Endothelial cell of umbilical vein (primary cell): ENCODE results near the gene KATNAL2. TPM values are rescaled to one million over a fixed set of nuclear protein-coding genes. Genes with fewer than 3 reads are reported as not detected.

Experiments
- BruUV-seq: library from RNA; stranded (reverse); fragments of 400-500 nt; replicated peaks from 2 replicates; lab custom pipeline; 2021; lab: Mats Ljungman, UMichigan
- CTCF ChIA-PET: fragments of 300-600, 350-600 bp; sonication (Branson Sonifier 250); formaldehyde crosslinking; loops from one replicate; lab custom pipeline; 2021; ENCODE audit warnings: antibody characterized with exemption, inconsistent platforms; lab: Charles Lee
- POLR2A ChIA-PET: fragments of 300-600, 350-600 bp; sonication (Branson Sonifier 250); formaldehyde crosslinking; loops from one replicate; lab custom pipeline; 2021; ENCODE audit warnings: antibody characterized with exemption, inconsistent platforms; lab: Charles Lee
- DNase-seq: peaks from one replicate; pipeline ENCODE4 v3.0.0-alpha.2; 2011; ENCODE audit warnings: low read depth, low spot score
- FAIRE-seq: peaks from 2 replicates; lab custom pipeline; 2011; peaks lifted over from hg19 to GRCh38; lab: Jason Lieb, UNC
- H2AFZ ChIP-seq: 2 replicates; pipeline ENCODE4 v1.6.0; 2012; ENCODE audit warnings: low read depth, low read length, control low read depth, inconsistent platforms
- H3K27ac ChIP-seq: 2 replicates; pipeline ENCODE4 v1.5.1; 2011; ENCODE audit warnings: low read depth, mild to moderate bottlenecking, control low read depth, low read length, moderate library complexity; ENCODE audit not compliant: insufficient read depth
- H3K27me3 ChIP-seq, 2 experiments: 2 replicates each; pipeline versions ENCODE4 v1.6.0 to v1.6.1; 2011; ENCODE audit warnings: low read length in 2 of 2, mixed read lengths in 1 of 2; ENCODE audit not compliant: control insufficient read depth in 2 of 2, insufficient read depth in 2 of 2
- H3K36me3 ChIP-seq, 2 experiments: 2 replicates in 1 of 2; 3 replicates in 1 of 2; pipeline ENCODE4 v1.5.1; 2011; ENCODE audit warnings: low read length in 2 of 2, mild to moderate bottlenecking in 1 of 2, moderate library complexity in 1 of 2; ENCODE audit not compliant: control insufficient read depth in 2 of 2, insufficient read depth in 2 of 2; ENCODE audit errors: extremely low read depth in 1 of 2
- H3K4me1 ChIP-seq: 3 replicates; pipeline ENCODE4 v1.5.1; 2011; ENCODE audit warnings: mild to moderate bottlenecking, low read length; ENCODE audit not compliant: control insufficient read depth, insufficient read depth; ENCODE audit errors: extremely low read depth
- H3K4me2 ChIP-seq: 2 replicates; pipeline ENCODE4 v1.6.1; 2011; ENCODE audit warnings: low read length, control low read depth, mixed read lengths; ENCODE audit not compliant: insufficient read depth
- H3K4me3 ChIP-seq, 3 experiments: fragments of 200-600 bp in 1 of 3; sonication (generic), shearing (Covaris generic) in 1 of 3; replicated peaks in 1 of 3; 2 replicates each; pipeline ENCODE4 v1.5.1; 2011 to 2016; ENCODE audit warnings: control low read depth in 3 of 3, low read length in 3 of 3, mild to moderate bottlenecking in 2 of 3, inconsistent platforms in 1 of 3, low read depth in 1 of 3, moderate library complexity in 1 of 3; ENCODE audit not compliant: insufficient read depth in 1 of 3
- H3K79me2 ChIP-seq: 2 replicates; pipeline ENCODE4 v1.6.0; 2012; ENCODE audit warnings: low read length, inconsistent platforms; ENCODE audit not compliant: control insufficient read depth, insufficient read depth
- H3K9ac ChIP-seq: replicated peaks from 2 replicates; pipeline ENCODE3; 2011; ENCODE audit warnings: low read length, control low read depth; ENCODE audit not compliant: insufficient read depth; ENCODE audit errors: extremely low read depth
- H3K9me1 ChIP-seq: replicated peaks from 3 replicates; pipeline ENCODE4 v1.6.0; 2011; ENCODE audit warnings: mild to moderate bottlenecking, low read length; ENCODE audit not compliant: control insufficient read depth, insufficient read depth; ENCODE audit errors: extremely low read depth
- H3K9me3 ChIP-seq: replicated peaks from 2 replicates; pipeline ENCODE4 v1.5.1; 2012; ENCODE audit warnings: low read length, inconsistent platforms; ENCODE audit not compliant: control insufficient read depth, insufficient read depth
- H4K20me1 ChIP-seq: replicated peaks from 2 replicates; pipeline ENCODE3; 2011; ENCODE audit warnings: mild to moderate bottlenecking, low read length; ENCODE audit not compliant: control insufficient read depth, insufficient read depth; ENCODE audit errors: extremely low read depth
- EZH2 ChIP-seq: IDR thresholded peaks from 2 replicates; pipeline ENCODE4 v1.6.1; 2012; ENCODE audit warnings: borderline replicate concordance, low read depth, mild to moderate bottlenecking, moderate library complexity, low read length, inconsistent platforms; ENCODE audit not compliant: severe bottlenecking
- FOS ChIP-seq: IDR thresholded peaks from 2 replicates; pipeline ENCODE4 v1.6.1; 2011; ENCODE audit warnings: mild to moderate bottlenecking, low read length, moderate library complexity, borderline replicate concordance; ENCODE audit not compliant: insufficient read depth
- GATA2 ChIP-seq: IDR thresholded peaks from 2 replicates; pipeline ENCODE4 v1.7.0; 2011; ENCODE audit warnings: low read depth, mild to moderate bottlenecking, moderate library complexity, mixed read lengths, low read length; ENCODE audit not compliant: insufficient read length, insufficient read depth
- JUN ChIP-seq: IDR thresholded peaks from 2 replicates; pipeline ENCODE4 v1.6.1; 2011; ENCODE audit warnings: borderline replicate concordance, low read depth; ENCODE audit not compliant: insufficient read length, insufficient read depth
- MYC ChIP-seq: IDR thresholded peaks from one replicate; pipeline ENCODE4 v1.6.1; 2011; ENCODE audit warnings: mild to moderate bottlenecking, low read depth, low read length
- POLR2A ChIP-seq: IDR thresholded peaks from 2 replicates; pipeline ENCODE4 v1.6.1; 2012; ENCODE audit warnings: low read depth, mild to moderate bottlenecking, control low read depth, low read length
- POLR2AphosphoS5 ChIP-seq: IDR thresholded peaks from 2 replicates; pipeline ENCODE4 v1.6.1; 2012; ENCODE audit warnings: low read depth, mild to moderate bottlenecking, control low read depth, low read length, moderate library complexity; ENCODE audit not compliant: insufficient read depth
- dilution Hi-C: fragments of 300-500 bp; cut with MboI; formaldehyde crosslinking; loops from one replicate; pipeline ENCODE4 v1.15.0; 2019; ENCODE audit warnings: low sequenced_read_pairs; ENCODE audit not compliant: extremely low pct_ligation_motif_present
- intact Hi-C: fragments of 100-400 bp; cut with micrococcal nuclease; formaldehyde crosslinking; loops from one replicate; pipeline ENCODE4 v1.10.0; 2022
- polyA plus RNA-seq, 4 experiments: library from polyadenylated mRNA; depleted of rRNA in 3 of 4; stranded (reverse) in 3 of 4; unstranded in 1 of 4; fragments of >200 nt; gene quantifications; 2 replicates each; pipeline versions ENCODE4 v1.2.1 to v1.2.3, GENCODE V29; 2011 to 2012; ENCODE audit warnings: missing spikeins in 1 of 4
- total RNA-seq: library from RNA; stranded (reverse); gene quantifications from 2 replicates; pipeline ENCODE4 v1.2.3, GENCODE V29; 2021
- TF ChIP-seq, protein P1 (sequence below): IDR thresholded peaks from 2 replicates; pipeline ENCODE4 v1.6.1; 2011; ENCODE audit not compliant: insufficient read depth, insufficient read length
- TF ChIP-seq, protein P2 (sequence below), 2 donors: IDR thresholded peaks; 1 replicate in 1 of 2; 2 replicates in 1 of 2; pipeline ENCODE4 v1.5.1; 2011; ENCODE audit warnings: low read length in 2 of 2, mild to moderate bottlenecking in 2 of 2, moderate library complexity in 2 of 2, control low read depth in 1 of 2, inconsistent platforms in 1 of 2, low read depth in 1 of 2; ENCODE audit not compliant: insufficient read depth in 1 of 2; ENCODE audit errors: extremely low read depth in 1 of 2

KATNAL2 gene
- total and polyA plus RNA-seq, 2 donors (not counting 3 experiments of a cell fraction or from before 2014, with no cell fraction given), result 0.51 to 1.3 TPM

DNA sequence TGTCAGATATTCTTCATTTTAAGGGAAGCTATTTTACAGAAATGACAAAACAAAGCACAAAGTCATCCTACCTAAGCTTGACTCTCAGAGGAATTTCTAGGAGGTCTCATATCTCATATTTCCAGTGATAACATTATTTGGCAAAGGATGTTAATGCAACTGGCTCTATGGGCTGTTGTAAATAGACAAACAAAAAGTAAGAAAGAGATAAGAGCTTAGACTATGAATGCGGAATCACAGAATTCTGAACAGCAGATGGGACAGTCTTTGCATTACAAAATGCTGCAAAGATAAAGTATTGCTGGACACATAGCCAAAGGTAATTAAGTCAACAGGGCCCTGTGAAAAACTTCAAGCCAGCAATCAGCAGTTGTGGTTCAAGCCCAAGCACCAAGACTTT lies 24.0 kb upstream of the KATNAL2 start:
- TF ChIP-seq, protein P1, sequence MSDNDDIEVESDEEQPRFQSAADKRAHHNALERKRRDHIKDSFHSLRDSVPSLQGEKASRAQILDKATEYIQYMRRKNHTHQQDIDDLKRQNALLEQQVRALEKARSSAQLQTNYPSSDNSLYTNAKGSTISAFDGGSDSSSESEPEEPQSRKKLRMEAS, result no peak
- BruUV-seq, result no TSS peak
- dilution Hi-C loops, result no loop called here
- intact Hi-C loops, result no loop called here
- peaks cover 0 to 2% of the 10 kb centered on the region in 2 experiments for H3K36me3 ChIP-seq
- H3K9ac ChIP-seq, result no peak overlapping the region
- no peak overlapping the region for H3K4me2 ChIP-seq
- peaks cover 17% of the 10 kb centered on the region for H3K79me2 ChIP-seq
- ChIA-PET POLR2A (no interaction called here), CTCF (no interaction called here)
- DNase-seq (no peak), FAIRE-seq (no peak)
- H2AFZ ChIP-seq, result no peak overlapping the region
- H3K9me1 ChIP-seq, result no peaks in the 10 kb centered on the region
- H3K27ac ChIP-seq, result no peak overlapping the region
- peaks cover 3% of the 10 kb centered on the region for H3K9me3 ChIP-seq
- no peak overlapping the region for H3K4me3 ChIP-seq
- no peaks in the 10 kb centered on the region for H3K27me3 ChIP-seq
- H4K20me1 ChIP-seq, result peaks cover 2% of the 10 kb centered on the region
- H3K4me1 ChIP-seq, result peaks cover 2% of the 10 kb centered on the region

DNA sequence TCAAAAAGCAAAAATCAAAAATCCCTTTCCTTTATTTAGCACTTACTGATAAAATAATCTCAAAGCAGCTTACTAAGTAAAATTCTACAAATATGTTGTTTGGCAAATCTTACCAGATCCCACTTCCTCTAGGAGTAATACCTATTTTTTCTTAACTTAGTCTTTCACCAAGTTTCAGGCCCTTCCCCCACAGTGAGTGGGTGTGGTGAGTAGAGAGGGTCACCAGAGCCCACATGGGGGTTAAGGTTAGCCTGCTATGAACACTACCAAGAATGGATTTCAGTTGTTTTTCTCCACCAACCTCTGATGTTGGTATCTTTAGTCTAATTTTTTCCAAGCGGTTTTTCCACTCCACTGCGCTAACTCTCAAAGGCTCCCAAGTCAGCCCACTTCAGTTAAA lies 23.3 kb upstream of the KATNAL2 start:
- peaks cover 13% of the 10 kb centered on the region for H3K79me2 ChIP-seq
- no TSS peak for BruUV-seq
- no peaks in the 10 kb centered on the region for H3K9me1 ChIP-seq
- ChIA-PET POLR2A (no interaction called here), CTCF (no interaction called here)
- no peak for FAIRE-seq
- H4K20me1 ChIP-seq, result peaks cover 2% of the 10 kb centered on the region
- no peak overlapping the region for H3K27ac ChIP-seq
- dilution Hi-C loops (no loop called here), intact Hi-C loops (no loop called here)
- H3K9ac ChIP-seq, result no peak overlapping the region
- H3K36me3 ChIP-seq, result peaks cover 0 to 2% of the 10 kb centered on the region in 2 experiments
- H3K4me2 ChIP-seq, result no peak overlapping the region
- no peak overlapping the region for H3K4me3 ChIP-seq
- no peak overlapping the region for H2AFZ ChIP-seq
- no peaks in the 10 kb centered on the region for H3K9me3 ChIP-seq
- no peak for TF ChIP-seq POLR2A
- TF ChIP-seq GATA2, result no peak
- no peak for TF ChIP-seq EZH2
- TF ChIP-seq MYC, result no peak
- TF ChIP-seq, protein P2, sequence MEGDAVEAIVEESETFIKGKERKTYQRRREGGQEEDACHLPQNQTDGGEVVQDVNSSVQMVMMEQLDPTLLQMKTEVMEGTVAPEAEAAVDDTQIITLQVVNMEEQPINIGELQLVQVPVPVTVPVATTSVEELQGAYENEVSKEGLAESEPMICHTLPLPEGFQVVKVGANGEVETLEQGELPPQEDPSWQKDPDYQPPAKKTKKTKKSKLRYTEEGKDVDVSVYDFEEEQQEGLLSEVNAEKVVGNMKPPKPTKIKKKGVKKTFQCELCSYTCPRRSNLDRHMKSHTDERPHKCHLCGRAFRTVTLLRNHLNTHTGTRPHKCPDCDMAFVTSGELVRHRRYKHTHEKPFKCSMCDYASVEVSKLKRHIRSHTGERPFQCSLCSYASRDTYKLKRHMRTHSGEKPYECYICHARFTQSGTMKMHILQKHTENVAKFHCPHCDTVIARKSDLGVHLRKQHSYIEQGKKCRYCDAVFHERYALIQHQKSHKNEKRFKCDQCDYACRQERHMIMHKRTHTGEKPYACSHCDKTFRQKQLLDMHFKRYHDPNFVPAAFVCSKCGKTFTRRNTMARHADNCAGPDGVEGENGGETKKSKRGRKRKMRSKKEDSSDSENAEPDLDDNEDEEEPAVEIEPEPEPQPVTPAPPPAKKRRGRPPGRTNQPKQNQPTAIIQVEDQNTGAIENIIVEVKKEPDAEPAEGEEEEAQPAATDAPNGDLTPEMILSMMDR (IDR thresholded peaks at IDR 0.05; ENCODE audit: extremely low read depth in 1 of 2, insufficient read depth in 1 of 2, low read depth in 1 of 2, low read length in 2 of 2), result no peak
- no peak for TF ChIP-seq POLR2AphosphoS5
- no peak for TF ChIP-seq JUN
- no peak for TF ChIP-seq FOS
- TF ChIP-seq, protein P1, result no peak
- H3K27me3 ChIP-seq, result no peaks in the 10 kb centered on the region
- no peak for DNase-seq
- H3K4me1 ChIP-seq, result peaks cover 2% of the 10 kb centered on the region
